HEK293 (cell line): Measurements from ENCODE around the gene CLCN1.

Experiments
- BCL11B ChIP-seq: fragments of 450-650 bp; formaldehyde crosslinking; IDR thresholded peaks from 2 replicates; pipeline ENCODE4 v1.5.1; 2016; ENCODE audit warnings: low read depth, missing biosample characterization, missing genetic modification characterization
- INSM2 ChIP-seq: fragments of 450-650 bp; formaldehyde crosslinking; IDR thresholded peaks from 2 replicates; pipeline ENCODE4 v1.5.1; 2016; ENCODE audit warnings: missing biosample characterization, missing genetic modification characterization
- KLF7 ChIP-seq: fragments of 450-650 bp; formaldehyde crosslinking; IDR thresholded peaks from 2 replicates; pipeline ENCODE4 v1.5.1; 2016; ENCODE audit warnings: missing biosample characterization, missing genetic modification characterization, borderline replicate concordance
- KLF8 ChIP-seq: fragments of 450-650 bp; formaldehyde crosslinking; IDR thresholded peaks from 2 replicates; pipeline ENCODE4 v1.5.1; 2016; ENCODE audit warnings: missing biosample characterization, missing genetic modification characterization
- MYNN ChIP-seq: fragments of 450-650 bp; formaldehyde crosslinking; IDR thresholded peaks from 2 replicates; pipeline ENCODE4 v1.5.1; 2016; ENCODE audit warnings: missing biosample characterization, missing genetic modification characterization, borderline replicate concordance
- PBX3 ChIP-seq: sonication (generic); formaldehyde crosslinking; IDR thresholded peaks from 2 replicates; pipeline ENCODE4 v1.8.1; 2022; ENCODE audit warnings: mild to moderate bottlenecking, moderate library complexity, missing genetic modification reagents
- PRDM2 ChIP-seq: fragments of 450-650 bp; formaldehyde crosslinking; IDR thresholded peaks from 2 replicates; pipeline ENCODE4 v1.5.1; 2016; ENCODE audit warnings: missing biosample characterization, missing genetic modification characterization, borderline replicate concordance
- RBAK ChIP-seq: fragments of 450-650 bp; formaldehyde crosslinking; IDR thresholded peaks from 2 replicates; pipeline ENCODE4 v1.5.1; 2016; ENCODE audit warnings: missing biosample characterization, missing genetic modification characterization
- SALL2 ChIP-seq: fragments of 450-650 bp; formaldehyde crosslinking; IDR thresholded peaks from 2 replicates; pipeline ENCODE4 v1.5.0; 2017; ENCODE audit warnings: missing biosample characterization, mild to moderate bottlenecking, missing genetic modification characterization, borderline replicate concordance
- SP7 ChIP-seq: fragments of 450-650 bp; formaldehyde crosslinking; IDR thresholded peaks from 2 replicates; pipeline ENCODE4 v1.5.1; 2016; ENCODE audit warnings: missing biosample characterization, missing genetic modification characterization
- WT1 ChIP-seq: fragments of 450-650 bp; formaldehyde crosslinking; IDR thresholded peaks from 2 replicates; pipeline ENCODE4 v1.5.1; 2016; ENCODE audit warnings: missing biosample characterization, missing genetic modification characterization
- YY1 ChIP-seq: fragments of 450-650 bp; formaldehyde crosslinking; IDR thresholded peaks from 2 replicates; pipeline ENCODE4 v1.5.1; 2018; ENCODE audit warnings: missing biosample characterization, missing genetic modification characterization
- ZBTB6 ChIP-seq: fragments of 450-650 bp; formaldehyde crosslinking; IDR thresholded peaks from 2 replicates; pipeline ENCODE4 v1.5.1; 2017; ENCODE audit warnings: missing biosample characterization, missing genetic modification characterization
- ZNF121 ChIP-seq: fragments of 450-650 bp; formaldehyde crosslinking; IDR thresholded peaks from 2 replicates; pipeline ENCODE4 v1.5.1; 2016; ENCODE audit warnings: missing biosample characterization, missing genetic modification characterization
- ZNF146 ChIP-seq: fragments of 450-650 bp; formaldehyde crosslinking; IDR thresholded peaks from 2 replicates; pipeline ENCODE4 v1.5.1; 2016; ENCODE audit warnings: missing biosample characterization, missing genetic modification characterization
- ZNF148 ChIP-seq: fragments of 450-650 bp; formaldehyde crosslinking; IDR thresholded peaks from 2 replicates; pipeline ENCODE4 v1.5.0; 2017; ENCODE audit warnings: missing biosample characterization, missing genetic modification characterization, borderline replicate concordance
- ZNF19 ChIP-seq: fragments of 450-650 bp; formaldehyde crosslinking; IDR thresholded peaks from 2 replicates; pipeline ENCODE4; 2016; ENCODE audit warnings: missing biosample characterization, missing genetic modification characterization, low read depth
- ZNF223 ChIP-seq: fragments of 450-650 bp; formaldehyde crosslinking; IDR thresholded peaks from 2 replicates; pipeline ENCODE4 v1.5.1; 2016; ENCODE audit warnings: missing biosample characterization, missing genetic modification characterization
- ZNF248 ChIP-seq: fragments of 450-650 bp; formaldehyde crosslinking; IDR thresholded peaks from 2 replicates; pipeline ENCODE4 v1.5.1; 2017; ENCODE audit warnings: missing biosample characterization, missing genetic modification characterization
- ZNF266 ChIP-seq: fragments of 450-650 bp; formaldehyde crosslinking; IDR thresholded peaks from 2 replicates; pipeline ENCODE4 v1.5.1; 2016; ENCODE audit warnings: missing biosample characterization, missing genetic modification characterization, low read depth
- ZNF416 ChIP-seq: fragments of 450-650 bp; formaldehyde crosslinking; IDR thresholded peaks from 2 replicates; pipeline ENCODE4 v1.5.1; 2016; ENCODE audit warnings: missing biosample characterization, missing genetic modification characterization
- ZNF521 ChIP-seq: fragments of 450-650 bp; formaldehyde crosslinking; IDR thresholded peaks from 2 replicates; pipeline ENCODE4 v1.5.1; 2017; ENCODE audit warnings: missing biosample characterization, mild to moderate bottlenecking, missing genetic modification characterization
- ZNF600 ChIP-seq: fragments of 450-650 bp; formaldehyde crosslinking; IDR thresholded peaks from 2 replicates; pipeline ENCODE4 v1.5.1; 2016; ENCODE audit warnings: missing biosample characterization, missing genetic modification characterization
- ZNF610 ChIP-seq: fragments of 450-650 bp; formaldehyde crosslinking; IDR thresholded peaks from 2 replicates; pipeline ENCODE4 v1.5.1; 2016; ENCODE audit warnings: missing biosample characterization, missing genetic modification characterization, borderline replicate concordance
- ZNF626 ChIP-seq: fragments of 450-650 bp; sonication (Bioruptor Pico); formaldehyde crosslinking; IDR thresholded peaks from 2 replicates; pipeline ENCODE4 v1.5.1; 2018; ENCODE audit warnings: missing biosample characterization, missing genetic modification characterization, inconsistent platforms
- ZNF654 ChIP-seq: fragments of 450-650 bp; formaldehyde crosslinking; IDR thresholded peaks from 2 replicates; pipeline ENCODE4 v1.5.1; 2016; ENCODE audit warnings: low read depth, missing biosample characterization, missing genetic modification characterization
- ZNF785 ChIP-seq: fragments of 450-650 bp; formaldehyde crosslinking; IDR thresholded peaks from 2 replicates; pipeline ENCODE4 v1.5.1; 2016; ENCODE audit warnings: missing biosample characterization, missing genetic modification characterization

The CLCN1 gene

GRCh38 chr7:143287935-143288826 lies 27.7 kb upstream of the CLCN1 start, which contains the start of gene CASP2 (continued):
- no peak for TF ChIP-seq PRDM2 (tag by site-specific recombination)
- peak; percentile 90 for TF ChIP-seq YY1
- no peak for TF ChIP-seq ZNF148 (tag by site-specific recombination)
- TF ChIP-seq ZNF223 (tag by site-specific recombination): no peak
- TF ChIP-seq MYNN (tag by site-specific recombination): no peak
- TF ChIP-seq WT1 (tag by site-specific recombination): peak; percentile 40; the same call in 1 of the 2 replicates
- TF ChIP-seq ZNF785 (tag by site-specific recombination): no peak
- no peak for TF ChIP-seq ZNF416 (tag by site-specific recombination)
- TF ChIP-seq SALL2 (tag by site-specific recombination): no peak
- TF ChIP-seq ZNF654 (tag by site-specific recombination): no peak
- TF ChIP-seq ZNF19 (tag by site-specific recombination): no peak
- TF ChIP-seq ZNF521: no peak
- TF ChIP-seq ZNF121 (tag by site-specific recombination): no peak
- no peak for TF ChIP-seq ZNF266 (tag by site-specific recombination)
- TF ChIP-seq KLF7: peak; percentile 86
- peak; percentile 61; the same call in 1 of the 2 replicates for TF ChIP-seq ZNF610 (tag by site-specific recombination)
- TF ChIP-seq INSM2 (tag by site-specific recombination): no peak
- no peak for TF ChIP-seq ZNF626 (tag by site-specific recombination)
- TF ChIP-seq SP7 (tag by site-specific recombination): peak; percentile 42; the same call in 1 of the 2 replicates
- no peak for TF ChIP-seq BCL11B (tag by site-specific recombination)
- no peak for TF ChIP-seq ZNF248 (tag by site-specific recombination)
- 0 out of 2 replicates have a peak, but pooled peaks have one; percentile 56 for TF ChIP-seq PBX3 (CRISPR knock-in tag)
- 0 out of 2 replicates have a peak, but pooled peaks have one; percentile 35 for TF ChIP-seq ZNF146 (tag by site-specific recombination)
- TF ChIP-seq ZNF600: peak; percentile 88
- TF ChIP-seq KLF8 (tag by site-specific recombination): peak; percentile 70
- no peak for TF ChIP-seq RBAK
- TF ChIP-seq ZBTB6 (tag by site-specific recombination): no peak
